ENCODE results near the gene DES.

Gene DES

GRCh38 chr2:219462349-219462748 is 44.2 kb downstream of the DES start:
- peaks cover 87% of the 10 kb centered on the region for H3K4me1 ChIP-seq (ENCODE audit: insufficient read depth, low read length)
- H3K9me3 ChIP-seq (ENCODE audit: low read length): no peaks in the 10 kb centered on the region
- peak overlapping the region; percentile 59 for H3K9ac ChIP-seq (ENCODE audit: low read length)
- H3K27ac ChIP-seq (ENCODE audit: low read depth, low read length): peak overlapping the region; percentile 98
- peak overlapping the region in 1 of 2 donors; percentile 44 for H3K4me3 ChIP-seq (ENCODE audit: low read depth in 1 of 2, low read length in 2 of 2)
- no peaks in the 10 kb centered on the region for H3K27me3 ChIP-seq (ENCODE audit: control insufficient read depth in 1 of 2, insufficient read depth in 2 of 2, low read length in 2 of 2)
- peaks cover 35% of the 10 kb centered on the region for H3K36me3 ChIP-seq (ENCODE audit: insufficient read depth, low read length)

DNA sequence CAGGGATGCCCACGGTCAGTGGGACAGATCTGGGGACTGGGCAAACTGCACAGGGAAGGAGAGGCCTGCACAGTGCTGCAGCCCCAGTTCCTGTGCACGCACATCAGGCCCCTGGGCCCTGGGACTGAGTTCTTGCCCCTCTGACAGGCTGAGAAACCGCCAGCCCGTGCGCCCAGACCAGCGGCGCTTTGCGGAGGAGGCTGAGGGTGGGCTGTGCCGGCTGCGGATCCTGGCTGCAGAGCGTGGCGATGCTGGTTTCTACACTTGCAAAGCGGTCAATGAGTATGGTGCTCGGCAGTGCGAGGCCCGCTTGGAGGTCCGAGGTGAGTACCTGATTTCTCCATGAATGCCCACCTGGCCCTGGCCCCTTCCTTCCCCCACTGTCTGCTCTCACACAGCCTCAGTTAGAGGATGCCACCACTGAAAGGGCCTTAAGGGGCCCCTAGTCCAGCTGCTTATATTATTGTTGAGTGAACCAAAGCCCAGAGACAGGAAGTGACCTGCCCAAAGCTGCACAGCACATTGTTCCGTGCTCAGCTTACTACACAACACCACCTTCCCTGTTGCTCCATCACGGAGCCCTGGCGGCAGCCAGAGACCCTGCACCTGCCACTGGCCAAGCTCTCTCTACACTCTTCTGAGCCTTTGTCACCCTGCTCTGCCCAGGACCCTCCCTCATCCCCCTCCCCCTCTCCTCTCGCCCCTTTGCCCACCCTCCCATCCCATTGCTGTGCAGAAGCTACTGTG is 46.3 kb downstream of the DES start:
- peaks cover 42% of the 10 kb centered on the region for H3K36me3 ChIP-seq (ENCODE audit: insufficient read depth, low read length)
- H3K4me1 ChIP-seq (ENCODE audit: insufficient read depth, low read length): peaks cover 87% of the 10 kb centered on the region
- no peaks in the 10 kb centered on the region for H3K9me3 ChIP-seq (ENCODE audit: low read length)
- H3K27me3 ChIP-seq (ENCODE audit: control insufficient read depth in 1 of 2, insufficient read depth in 2 of 2, low read length in 2 of 2): no peaks in the 10 kb centered on the region
- peak overlapping the region; percentile 37 for H3K9ac ChIP-seq (ENCODE audit: low read length)
- H3K27ac ChIP-seq (ENCODE audit: low read depth, low read length): peak overlapping the region; percentile 57
- H3K4me3 ChIP-seq (ENCODE audit: low read depth in 1 of 2, low read length in 2 of 2): no peak overlapping the region

- peak overlapping the region; percentile 37 for H3K9ac ChIP-seq (ENCODE audit: low read length)
- peaks cover 56% of the 10 kb centered on the region for H3K36me3 ChIP-seq (ENCODE audit: insufficient read depth, low read length)
- no peaks in the 10 kb centered on the region for H3K27me3 ChIP-seq (ENCODE audit: control insufficient read depth in 1 of 2, insufficient read depth in 2 of 2, low read length in 2 of 2)
- peaks cover 81% of the 10 kb centered on the region for H3K4me1 ChIP-seq (ENCODE audit: insufficient read depth, low read length)
- peak overlapping the region; percentile 57 for H3K27ac ChIP-seq (ENCODE audit: low read depth, low read length)
- no peak overlapping the region for H3K4me3 ChIP-seq (ENCODE audit: low read depth in 1 of 2, low read length in 2 of 2)
- H3K9me3 ChIP-seq (ENCODE audit: low read length): no peaks in the 10 kb centered on the region
These were observed 47.7 kb downstream of the DES start for GRCh38 chr2:219465659-219466561.

DNA sequence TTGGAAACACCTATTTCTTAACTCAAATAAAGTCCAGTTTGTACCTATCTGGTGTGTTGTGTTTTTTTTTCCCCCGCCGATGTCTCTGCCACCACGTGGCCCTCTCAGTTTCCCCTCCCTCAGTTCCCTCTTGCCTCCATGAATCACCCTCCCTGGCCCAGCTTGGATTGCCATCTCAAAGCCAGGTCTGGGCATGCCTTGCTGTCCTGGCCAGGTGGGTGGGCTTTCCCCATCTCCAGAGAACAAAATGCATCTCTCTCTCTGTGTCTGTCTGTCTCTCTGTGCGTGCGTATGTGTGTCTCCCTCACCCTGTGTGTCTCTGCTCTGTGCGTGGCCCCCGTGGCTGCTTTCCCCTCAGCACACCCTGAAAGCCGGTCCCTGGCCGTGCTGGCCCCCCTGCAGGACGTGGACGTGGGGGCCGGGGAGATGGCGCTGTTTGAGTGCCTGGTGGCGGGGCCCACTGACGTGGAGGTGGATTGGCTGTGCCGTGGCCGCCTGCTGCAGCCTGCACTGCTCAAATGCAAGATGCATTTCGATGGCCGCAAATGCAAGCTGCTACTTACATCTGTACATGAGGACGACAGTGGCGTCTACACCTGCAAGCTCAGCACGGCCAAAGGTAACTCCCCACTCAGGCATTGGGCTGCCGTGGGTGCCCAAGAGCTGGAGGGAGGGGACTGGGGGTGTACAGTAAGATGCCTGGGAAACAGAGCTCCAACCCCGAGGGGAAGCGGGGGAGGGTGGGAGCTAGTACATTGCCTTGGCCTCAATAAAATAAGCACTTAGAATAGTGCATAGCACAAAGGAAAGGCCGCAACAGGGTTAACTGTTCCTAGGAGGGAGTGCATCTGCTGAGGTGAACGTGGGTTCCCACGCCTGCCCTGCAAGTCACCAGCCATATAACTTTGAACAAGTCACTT is 48.9 kb downstream of the DES start:
- H3K9ac ChIP-seq (ENCODE audit: low read length): no peak overlapping the region
- H3K9me3 ChIP-seq (ENCODE audit: low read length): no peaks in the 10 kb centered on the region
- peaks cover 72% of the 10 kb centered on the region for H3K4me1 ChIP-seq (ENCODE audit: insufficient read depth, low read length)
- H3K36me3 ChIP-seq (ENCODE audit: insufficient read depth, low read length): peaks cover 65% of the 10 kb centered on the region
- H3K27ac ChIP-seq (ENCODE audit: low read depth, low read length): peak overlapping the region; percentile 57
- no peak overlapping the region for H3K4me3 ChIP-seq (ENCODE audit: low read depth in 1 of 2, low read length in 2 of 2)
- H3K27me3 ChIP-seq (ENCODE audit: control insufficient read depth in 1 of 2, insufficient read depth in 2 of 2, low read length in 2 of 2): no peaks in the 10 kb centered on the region

DNA sequence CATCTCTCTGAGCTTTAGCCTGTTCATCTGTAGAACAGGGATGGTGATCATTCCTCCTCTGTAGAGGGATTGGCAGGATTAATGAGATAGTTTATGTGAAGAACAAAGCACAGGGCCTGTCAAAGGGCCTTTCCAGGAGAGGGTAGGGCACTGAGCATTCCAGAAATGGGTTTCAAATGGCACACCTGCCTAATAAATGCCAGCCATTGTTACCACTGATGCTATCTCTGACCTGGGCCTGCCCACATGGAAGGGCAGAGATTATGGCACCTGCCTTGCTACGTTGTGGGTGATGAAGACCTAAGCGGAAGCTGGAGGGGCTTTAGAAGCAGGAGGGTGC is 49.5 kb downstream of the DES start:
- no peaks in the 10 kb centered on the region for H3K27me3 ChIP-seq (ENCODE audit: control insufficient read depth in 1 of 2, insufficient read depth in 2 of 2, low read length in 2 of 2)
- H3K4me1 ChIP-seq (ENCODE audit: insufficient read depth, low read length): peaks cover 66% of the 10 kb centered on the region
- no peak overlapping the region for H3K9ac ChIP-seq (ENCODE audit: low read length)
- H3K27ac ChIP-seq (ENCODE audit: low read depth, low read length): peak overlapping the region; percentile 57
- peaks cover 65% of the 10 kb centered on the region for H3K36me3 ChIP-seq (ENCODE audit: insufficient read depth, low read length)
- no peaks in the 10 kb centered on the region for H3K9me3 ChIP-seq (ENCODE audit: low read length)
- H3K4me3 ChIP-seq (ENCODE audit: low read depth in 1 of 2, low read length in 2 of 2): no peak overlapping the region

GRCh38 chr2:219468410-219469185 is 50.4 kb downstream of the DES start:
- H3K27me3 ChIP-seq (ENCODE audit: control insufficient read depth in 1 of 2, insufficient read depth in 2 of 2, low read length in 2 of 2): no peaks in the 10 kb centered on the region

GRCh38 chr2:219469186-219469724 is 51.1 kb downstream of the DES start:
- Histone ChIP-seq H3K4me1 (ENCODE audit: insufficient read depth, low read length) (peaks cover 53% of the 10 kb centered on the region), H3K27ac (ENCODE audit: low read depth, low read length) (peak overlapping the region; percentile 57)

More at GRCh38 chr2:219468410-219469185, 50.4 kb downstream of the DES start:
- peaks cover 69% of the 10 kb centered on the region for H3K36me3 ChIP-seq (ENCODE audit: insufficient read depth, low read length)
- H3K9ac ChIP-seq (ENCODE audit: low read length): no peak overlapping the region
- H3K4me3 ChIP-seq (ENCODE audit: low read depth in 1 of 2, low read length in 2 of 2): no peak overlapping the region
- peak overlapping the region; percentile 57 for H3K27ac ChIP-seq (ENCODE audit: low read depth, low read length)
- H3K9me3 ChIP-seq (ENCODE audit: low read length): no peaks in the 10 kb centered on the region
- H3K4me1 ChIP-seq (ENCODE audit: insufficient read depth, low read length): peaks cover 59% of the 10 kb centered on the region

GRCh38 chr2:219470429-219470828 is 52.3 kb downstream of the DES start:
- Histone ChIP-seq H3K4me1 (ENCODE audit: insufficient read depth, low read length) (peaks cover 41% of the 10 kb centered on the region), H3K27ac (ENCODE audit: low read depth, low read length) (no peak overlapping the region), H3K27me3 (ENCODE audit: control insufficient read depth in 1 of 2, insufficient read depth in 2 of 2, low read length in 2 of 2) (no peaks in the 10 kb centered on the region), H3K9me3 (ENCODE audit: low read length) (no peaks in the 10 kb centered on the region), H3K9ac (ENCODE audit: low read length) (no peak overlapping the region), H3K4me3 (ENCODE audit: low read depth in 1 of 2, low read length in 2 of 2) (no peak overlapping the region), H3K36me3 (ENCODE audit: insufficient read depth, low read length) (peaks cover 58% of the 10 kb centered on the region)

More at GRCh38 chr2:219469186-219469724, 51.1 kb downstream of the DES start:
- Histone ChIP-seq H3K4me3 (ENCODE audit: low read depth in 1 of 2, low read length in 2 of 2) (no peak overlapping the region), H3K9me3 (ENCODE audit: low read length) (no peaks in the 10 kb centered on the region), H3K27me3 (ENCODE audit: control insufficient read depth in 1 of 2, insufficient read depth in 2 of 2, low read length in 2 of 2) (no peaks in the 10 kb centered on the region), H3K36me3 (ENCODE audit: insufficient read depth, low read length) (peaks cover 63% of the 10 kb centered on the region), H3K9ac (ENCODE audit: low read length) (no peak overlapping the region)

GRCh38 chr2:219471476-219472371 is 53.5 kb downstream of the DES start:
- H3K36me3 ChIP-seq (ENCODE audit: insufficient read depth, low read length): peaks cover 52% of the 10 kb centered on the region
- H3K27ac ChIP-seq (ENCODE audit: low read depth, low read length): peak overlapping the region; percentile 32
- H3K9me3 ChIP-seq (ENCODE audit: low read length): no peaks in the 10 kb centered on the region
- H3K4me3 ChIP-seq (ENCODE audit: low read depth in 1 of 2, low read length in 2 of 2): no peak overlapping the region
- H3K9ac ChIP-seq (ENCODE audit: low read length): no peak overlapping the region
- peaks cover 35% of the 10 kb centered on the region for H3K4me1 ChIP-seq (ENCODE audit: insufficient read depth, low read length)
- H3K27me3 ChIP-seq (ENCODE audit: control insufficient read depth in 1 of 2, insufficient read depth in 2 of 2, low read length in 2 of 2): no peaks in the 10 kb centered on the region
